ENCODE results near the gene OR4M1.
"Not testable (repeated sequence)": the region's sequence is repeated elsewhere in the genome, so short reads cannot be mapped to it uniquely, and the experiment has no call there.

The OR4M1 gene

DNA sequence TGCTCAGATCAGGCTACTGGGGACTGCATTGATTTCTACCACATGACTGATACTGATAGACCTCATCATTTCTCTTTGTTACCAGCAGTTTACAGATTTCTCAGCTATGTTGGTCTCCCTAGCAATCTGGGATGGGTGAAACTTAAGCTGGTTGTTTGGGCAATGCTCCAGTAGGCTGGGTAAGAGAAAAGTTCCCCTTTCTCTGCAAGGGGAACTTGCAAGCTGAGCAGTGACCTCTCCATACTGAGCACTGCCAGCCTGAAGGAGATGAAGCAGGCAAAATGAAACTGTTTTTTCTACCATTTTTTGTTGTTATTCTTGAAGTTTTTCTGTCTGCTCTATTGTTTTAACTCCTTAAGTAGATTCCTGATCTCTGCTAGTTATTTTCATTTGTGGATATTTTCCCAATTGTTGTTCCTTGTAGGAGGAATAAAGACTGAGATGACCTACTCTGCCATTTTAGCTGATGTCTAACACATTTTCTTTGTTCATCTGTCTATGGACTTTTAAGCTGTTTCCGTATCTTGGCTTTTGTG is 1.3 kb upstream of the OR4M1 start:
- no peak overlapping the region for H3K4me3 ChIP-seq (ENCODE audit: low read depth, low read length)
- no peak for DNase-seq
- H3K27ac ChIP-seq, result no peak overlapping the region
- no peaks in the 10 kb centered on the region for H3K36me3 ChIP-seq (replicated peaks)
- in situ Hi-C loops (cut with HindIII; ENCODE audit: low pct_ligation_motif_present, low sequenced_read_pairs), result no loop called here
- no peaks in the 10 kb centered on the region for H3K27me3 ChIP-seq (replicated peaks)
- TF ChIP-seq, protein P1, sequence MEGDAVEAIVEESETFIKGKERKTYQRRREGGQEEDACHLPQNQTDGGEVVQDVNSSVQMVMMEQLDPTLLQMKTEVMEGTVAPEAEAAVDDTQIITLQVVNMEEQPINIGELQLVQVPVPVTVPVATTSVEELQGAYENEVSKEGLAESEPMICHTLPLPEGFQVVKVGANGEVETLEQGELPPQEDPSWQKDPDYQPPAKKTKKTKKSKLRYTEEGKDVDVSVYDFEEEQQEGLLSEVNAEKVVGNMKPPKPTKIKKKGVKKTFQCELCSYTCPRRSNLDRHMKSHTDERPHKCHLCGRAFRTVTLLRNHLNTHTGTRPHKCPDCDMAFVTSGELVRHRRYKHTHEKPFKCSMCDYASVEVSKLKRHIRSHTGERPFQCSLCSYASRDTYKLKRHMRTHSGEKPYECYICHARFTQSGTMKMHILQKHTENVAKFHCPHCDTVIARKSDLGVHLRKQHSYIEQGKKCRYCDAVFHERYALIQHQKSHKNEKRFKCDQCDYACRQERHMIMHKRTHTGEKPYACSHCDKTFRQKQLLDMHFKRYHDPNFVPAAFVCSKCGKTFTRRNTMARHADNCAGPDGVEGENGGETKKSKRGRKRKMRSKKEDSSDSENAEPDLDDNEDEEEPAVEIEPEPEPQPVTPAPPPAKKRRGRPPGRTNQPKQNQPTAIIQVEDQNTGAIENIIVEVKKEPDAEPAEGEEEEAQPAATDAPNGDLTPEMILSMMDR (IDR thresholded peaks at IDR 0.05; ENCODE audit: low read depth, low read length, missing control alignments), result no peak

DNA sequence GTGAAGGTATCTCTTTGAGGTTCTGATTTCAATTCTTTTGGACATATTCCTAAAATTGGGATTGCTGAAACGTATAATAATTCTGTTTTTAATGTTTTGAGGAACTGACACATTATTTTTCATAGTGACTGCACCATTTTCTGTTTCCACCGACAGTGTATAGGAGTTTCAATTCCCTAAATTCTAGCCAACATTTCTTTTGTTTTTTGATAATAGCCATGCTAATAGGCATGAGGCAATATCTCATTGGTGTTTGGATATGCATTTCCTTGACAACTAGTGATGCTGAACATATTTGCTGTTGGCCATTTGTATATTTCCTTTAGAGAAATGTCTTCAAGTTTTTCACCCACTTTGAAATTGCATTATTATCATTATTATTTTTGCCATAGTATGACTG is 850 bp upstream of the OR4M1 start:
- DNase-seq; H3K27me3 ChIP-seq (replicated peaks); H3K36me3 ChIP-seq (replicated peaks); H3K27ac ChIP-seq; H3K4me3 ChIP-seq (ENCODE audit: low read depth, low read length); in situ Hi-C loops (cut with HindIII; ENCODE audit: low pct_ligation_motif_present, low sequenced_read_pairs): not testable (repeated sequence)

DNA sequence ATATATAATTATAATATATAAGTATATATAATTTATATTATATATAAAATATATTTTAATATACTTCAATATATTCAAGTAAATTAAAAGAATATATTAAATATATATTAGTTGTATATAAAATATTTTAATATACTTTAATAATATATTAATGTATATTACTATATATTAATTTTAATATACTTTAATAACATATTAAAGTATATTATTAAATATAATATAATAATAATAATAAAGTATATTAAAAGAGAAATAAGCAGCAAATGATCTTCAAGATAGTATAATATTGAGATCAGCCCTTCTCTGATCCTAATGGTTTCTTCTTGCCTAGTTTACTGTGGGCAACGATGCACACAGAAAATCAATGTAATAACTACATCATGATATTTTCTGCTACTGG is 2.3 kb downstream of the OR4M1 start:
- no peak for DNase-seq
- H3K4me3 ChIP-seq (ENCODE audit: low read depth, low read length), result no peak overlapping the region
- no peaks in the 10 kb centered on the region for H3K27me3 ChIP-seq (replicated peaks)
- no peak overlapping the region for H3K27ac ChIP-seq
- TF ChIP-seq, protein P1 (IDR thresholded peaks at IDR 0.05; ENCODE audit: low read depth, low read length, missing control alignments), result no peak
- in situ Hi-C loops (cut with HindIII; ENCODE audit: low pct_ligation_motif_present, low sequenced_read_pairs), result no loop called here
- no peaks in the 10 kb centered on the region for H3K36me3 ChIP-seq (replicated peaks)

DNA sequence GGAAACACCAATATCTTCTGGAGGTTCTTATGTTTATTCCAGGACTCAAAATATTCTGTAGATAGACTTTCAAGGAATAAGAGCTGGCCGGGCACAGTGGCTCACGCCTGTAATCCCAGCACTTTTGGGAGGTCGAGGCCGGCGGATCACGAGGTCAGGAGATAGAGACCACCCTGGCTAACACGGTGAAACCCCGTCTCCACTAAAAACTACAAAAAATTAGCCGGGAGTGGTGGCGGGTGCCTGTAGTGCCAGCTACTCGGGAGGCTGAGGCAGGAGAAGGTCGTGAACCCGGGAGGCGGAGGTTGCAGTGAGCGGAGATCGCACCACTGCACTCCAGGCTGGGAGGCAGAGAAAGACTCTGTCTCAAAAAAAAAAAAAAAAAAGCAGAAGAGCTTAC is 12.5 kb downstream of the OR4M1 start:
- in situ Hi-C loops (cut with HindIII; ENCODE audit: low pct_ligation_motif_present, low sequenced_read_pairs); H3K36me3 ChIP-seq (replicated peaks); DNase-seq; H3K27me3 ChIP-seq (replicated peaks); H3K4me3 ChIP-seq (ENCODE audit: low read depth, low read length); H3K27ac ChIP-seq: not testable (repeated sequence)

DNA sequence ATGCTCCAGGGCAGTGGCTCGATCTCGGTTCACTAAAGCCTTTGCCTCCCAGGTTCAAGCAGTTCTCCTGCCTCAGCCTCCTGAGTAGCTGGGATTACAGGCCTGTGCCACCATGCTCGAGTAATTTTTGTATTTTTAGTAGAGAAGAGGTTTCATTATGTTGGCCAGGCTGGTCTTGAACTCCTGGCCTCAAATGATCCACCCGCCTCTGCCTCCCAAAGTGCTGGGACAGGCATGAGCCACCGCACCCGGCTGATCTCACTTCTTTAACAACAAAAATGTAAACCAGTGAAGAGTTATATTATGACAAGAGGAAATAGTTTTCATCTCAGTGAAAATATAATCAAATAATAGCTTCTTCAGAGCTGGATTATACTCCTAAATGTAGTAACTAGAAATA is 14.0 kb downstream of the OR4M1 start:
- H3K27ac ChIP-seq; in situ Hi-C loops (cut with HindIII; ENCODE audit: low pct_ligation_motif_present, low sequenced_read_pairs); H3K4me3 ChIP-seq (ENCODE audit: low read depth, low read length); H3K36me3 ChIP-seq (replicated peaks); DNase-seq; H3K27me3 ChIP-seq (replicated peaks): not testable (repeated sequence)

DNA sequence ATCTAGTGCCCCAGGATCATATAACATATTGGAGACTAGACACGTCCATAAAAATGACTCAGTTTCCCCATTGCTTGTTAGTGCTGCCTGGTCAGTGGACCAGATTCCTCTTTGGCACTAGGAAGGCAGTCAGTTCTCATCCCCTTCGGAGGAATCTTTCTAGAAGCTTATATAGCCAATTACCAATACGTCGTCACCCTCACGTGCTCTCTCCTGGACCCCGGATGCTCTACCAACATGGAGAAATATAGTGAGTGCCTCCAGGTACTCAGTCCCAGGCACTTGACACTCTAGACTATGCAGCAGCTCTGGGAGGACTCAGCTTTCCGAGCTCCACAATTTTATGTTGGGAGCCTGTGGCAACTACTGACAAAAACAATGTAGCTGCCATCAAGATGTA is 14.8 kb downstream of the OR4M1 start:
- DNase-seq; H3K27ac ChIP-seq; H3K36me3 ChIP-seq (replicated peaks); in situ Hi-C loops (cut with HindIII; ENCODE audit: low pct_ligation_motif_present, low sequenced_read_pairs); H3K27me3 ChIP-seq (replicated peaks); H3K4me3 ChIP-seq (ENCODE audit: low read depth, low read length): not testable (repeated sequence)

DNA sequence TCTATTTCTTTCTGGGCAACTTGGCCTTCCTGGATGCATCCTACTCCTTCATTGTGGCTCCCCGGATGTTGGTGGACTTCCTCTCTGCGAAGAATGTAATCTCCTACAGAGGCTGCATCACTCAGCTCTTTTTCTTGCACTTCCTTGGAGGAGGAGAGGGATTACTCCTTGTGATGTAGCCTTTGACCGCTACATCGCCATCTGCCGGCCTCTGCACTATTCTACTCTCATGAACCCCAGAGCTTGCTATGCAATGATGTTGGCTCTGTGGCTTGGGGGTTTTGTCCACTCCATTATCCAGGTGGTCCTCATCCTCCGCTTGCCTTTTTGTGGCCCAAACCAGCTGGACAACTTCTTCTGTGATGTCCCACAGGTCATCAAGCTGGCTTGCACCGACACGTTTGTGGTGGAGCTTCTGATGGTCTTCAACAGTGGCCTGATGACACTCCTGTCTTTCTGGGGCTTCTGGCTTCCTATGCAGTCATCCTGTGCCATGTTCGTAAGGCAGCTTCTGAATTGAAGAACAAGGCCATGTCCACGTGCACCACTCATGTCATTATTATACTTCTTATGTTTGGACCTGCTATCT is 23.3 kb downstream of the OR4M1 start:
- H3K4me3 ChIP-seq (ENCODE audit: low read depth, low read length); H3K27ac ChIP-seq; in situ Hi-C loops (cut with HindIII; ENCODE audit: low pct_ligation_motif_present, low sequenced_read_pairs); DNase-seq; H3K27me3 ChIP-seq (replicated peaks); H3K36me3 ChIP-seq (replicated peaks): not testable (repeated sequence)

DNA sequence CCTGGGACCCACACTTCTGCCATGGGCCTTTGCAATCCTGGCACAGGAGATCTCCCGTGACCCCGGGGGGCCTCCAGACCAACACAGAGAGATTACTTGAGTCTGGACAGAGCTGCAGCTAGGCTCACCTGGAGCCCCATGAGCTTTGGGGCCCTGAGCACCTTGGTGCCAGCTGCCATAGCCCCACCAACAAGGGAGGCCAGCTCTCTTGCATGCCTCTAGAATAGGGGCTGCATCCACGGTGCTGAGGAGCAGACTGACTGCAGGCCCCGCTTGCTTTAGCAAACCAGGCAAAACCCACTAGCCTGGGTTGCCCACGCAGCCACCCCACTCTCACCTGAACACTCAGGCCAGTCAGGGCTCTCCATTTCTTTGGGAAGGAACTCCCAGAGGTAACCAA is 26.6 kb downstream of the OR4M1 start:
- TF ChIP-seq, protein P1 (IDR thresholded peaks at IDR 0.05; ENCODE audit: low read depth, low read length, missing control alignments), result no peak
- Histone ChIP-seq H3K27me3 (replicated peaks) (no peaks in the 10 kb centered on the region), H3K4me3 (ENCODE audit: low read depth, low read length) (no peak overlapping the region), H3K36me3 (replicated peaks) (no peaks in the 10 kb centered on the region), H3K27ac (no peak overlapping the region)
- no peak for DNase-seq
- in situ Hi-C loops (cut with HindIII; ENCODE audit: low pct_ligation_motif_present, low sequenced_read_pairs), result no loop called here

Data from brain microvascular endothelial cell (primary cell).